NCI-H2107 (cell line): ENCODE results near the gene C4BPA.

Experiments
- DNase-seq: peaks from one replicate; lab custom pipeline; 2025; lab: John Stamatoyannopoulos, UW

The C4BPA gene

DNA sequence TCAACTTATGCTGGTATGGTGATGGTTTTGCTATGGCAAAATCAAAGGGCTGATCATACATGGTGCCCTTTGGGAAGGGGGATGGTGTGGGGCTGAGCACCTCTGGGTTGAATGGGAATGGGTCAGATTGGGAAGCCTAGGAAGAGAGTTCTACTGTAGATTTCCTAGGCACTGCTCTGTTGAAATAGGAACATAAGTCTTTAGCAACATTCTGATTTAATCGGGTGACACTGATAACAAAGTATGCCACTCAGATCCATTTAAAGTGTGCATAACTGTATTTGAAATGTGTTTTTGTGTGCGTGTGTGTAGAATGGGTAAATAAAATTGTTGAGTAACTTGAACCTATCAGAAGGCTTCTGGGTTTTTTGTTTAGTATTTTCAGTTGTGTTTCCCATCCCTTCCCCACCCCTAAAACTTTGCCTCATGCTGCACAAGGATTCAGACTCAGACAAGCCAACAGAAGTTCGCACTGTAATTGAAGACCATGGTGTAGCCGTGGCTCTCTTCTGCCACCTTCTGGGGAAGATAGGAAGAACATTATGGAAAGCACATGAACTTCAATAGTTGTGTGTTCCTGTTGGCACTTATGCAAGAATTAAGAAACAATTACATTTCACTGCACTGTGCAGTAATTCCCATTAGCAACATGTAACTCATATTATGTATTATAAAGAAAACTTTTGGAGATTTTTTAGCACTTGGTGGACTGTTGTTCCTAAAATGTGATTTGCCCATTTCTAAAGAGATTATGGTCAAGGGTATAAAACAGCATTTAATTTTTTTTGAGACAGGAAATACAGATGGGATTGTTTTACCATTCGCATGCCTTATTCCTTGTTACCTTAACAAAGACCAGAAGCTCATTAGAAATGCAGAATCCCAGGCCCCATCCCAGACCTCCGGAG lies 26.3 kb upstream of the C4BPA start:
- DNase-seq, result peak; percentile 82

DNA sequence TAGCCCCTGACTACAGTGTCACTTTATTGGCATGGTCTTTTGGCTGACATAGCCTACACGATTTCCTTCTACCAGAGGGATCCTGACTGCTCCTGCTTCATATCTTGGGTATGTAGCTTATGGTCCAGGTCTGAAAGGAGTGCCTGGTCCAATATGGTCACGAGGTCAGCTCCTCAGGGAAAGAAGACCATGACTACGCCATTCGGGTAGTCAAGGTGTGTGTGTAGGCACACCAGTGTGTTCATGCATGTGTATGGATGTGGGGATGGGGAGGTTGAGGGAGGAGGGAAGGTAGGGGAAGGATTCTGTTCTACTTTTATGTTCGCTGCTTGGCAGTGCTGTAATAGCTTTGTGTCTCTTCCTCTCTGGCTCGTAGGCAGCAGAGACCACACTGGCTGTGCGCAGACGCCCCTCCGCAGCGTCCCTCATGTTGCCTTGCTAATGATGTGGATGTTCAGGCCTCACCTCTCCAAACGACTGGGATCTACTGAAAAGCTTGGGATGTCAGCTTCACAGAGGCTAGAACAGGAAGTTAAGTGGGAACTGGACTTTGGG lies 25.4 kb upstream of the C4BPA start:
- DNase-seq, result no peak

DNA sequence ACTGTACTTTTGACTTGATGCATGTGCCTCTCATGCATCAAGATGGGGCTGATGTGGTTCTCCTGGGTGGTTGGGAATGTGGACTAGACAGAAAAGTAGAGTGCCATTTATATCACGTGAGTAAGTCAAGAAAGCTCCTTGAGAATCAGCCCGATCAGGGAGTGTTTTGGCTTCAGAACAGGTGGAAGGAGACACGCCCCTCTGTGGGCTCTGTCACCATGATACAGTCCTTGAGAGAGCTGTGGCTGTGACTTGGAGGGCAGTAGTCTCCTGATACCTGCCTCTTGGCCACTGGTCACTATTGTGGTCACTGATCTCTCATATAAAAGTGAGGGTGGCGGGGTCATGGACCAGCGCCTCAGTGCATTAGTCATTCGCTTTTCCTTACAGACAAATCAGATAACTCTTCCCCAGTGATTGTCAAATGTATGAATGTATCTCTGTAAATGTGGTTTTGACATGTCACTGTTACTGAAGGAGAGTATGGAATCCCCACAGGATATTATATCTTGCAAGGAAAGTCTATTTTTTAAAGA lies 24.3 kb upstream of the C4BPA start:
- DNase-seq, result no peak

DNA sequence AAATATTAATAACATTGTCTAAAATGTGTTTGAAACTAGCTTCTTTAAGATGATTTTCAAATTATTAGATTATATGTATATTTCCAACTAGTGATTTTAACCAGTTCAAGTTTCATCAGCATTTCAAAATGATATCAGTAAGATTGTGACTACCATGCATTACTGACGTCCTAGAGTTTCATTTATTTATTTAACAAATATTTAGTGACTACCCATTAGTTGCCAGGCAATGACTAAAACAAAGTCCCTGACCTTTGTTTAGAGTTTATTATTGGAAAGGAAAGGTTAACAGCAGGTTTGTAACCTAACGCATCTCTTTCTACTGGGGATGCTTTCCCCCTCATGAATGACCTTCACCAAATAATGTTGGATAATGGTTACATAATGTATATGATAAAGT lies 22.9 kb upstream of the C4BPA start:
- DNase-seq, result no peak

DNA sequence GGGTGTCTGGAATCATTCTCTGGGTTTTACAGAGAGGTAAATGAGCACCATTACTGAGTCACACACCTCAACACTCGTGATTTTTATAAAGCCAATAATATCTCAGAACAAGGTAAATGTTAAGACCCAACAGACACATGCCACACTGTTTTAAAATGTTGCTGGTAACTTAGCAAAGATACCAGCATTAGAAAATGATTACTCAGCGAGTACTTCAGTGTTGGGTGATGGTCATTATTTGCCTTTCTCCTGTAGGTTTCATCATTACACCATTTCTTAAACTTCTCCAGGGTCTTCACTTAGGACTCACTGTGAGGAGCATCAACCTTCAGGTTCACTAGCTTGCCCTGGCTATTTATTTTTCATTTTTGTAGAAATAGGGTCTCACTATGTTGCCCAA lies 22.2 kb upstream of the C4BPA start:
- DNase-seq, result no peak

DNA sequence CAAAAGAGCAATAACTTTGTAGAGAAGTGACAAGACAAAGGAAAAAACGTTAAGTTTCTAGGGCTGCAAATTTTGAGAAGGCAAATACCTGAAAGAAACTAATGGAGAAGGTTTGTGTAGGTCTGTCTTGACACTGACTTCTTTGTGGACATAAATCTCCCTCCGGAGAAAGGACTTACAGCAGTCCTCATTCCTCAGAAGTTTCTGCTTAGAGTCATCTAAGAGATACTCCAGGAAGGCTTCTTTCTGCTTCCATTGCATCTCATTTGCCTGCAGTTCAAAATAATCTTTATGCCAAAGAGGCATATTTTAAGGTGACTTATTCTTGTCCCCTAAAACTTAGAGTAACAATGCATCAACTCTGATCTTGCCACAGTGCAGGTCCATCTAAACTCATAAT lies 19.8 kb upstream of the C4BPA start:
- no peak for DNase-seq

DNA sequence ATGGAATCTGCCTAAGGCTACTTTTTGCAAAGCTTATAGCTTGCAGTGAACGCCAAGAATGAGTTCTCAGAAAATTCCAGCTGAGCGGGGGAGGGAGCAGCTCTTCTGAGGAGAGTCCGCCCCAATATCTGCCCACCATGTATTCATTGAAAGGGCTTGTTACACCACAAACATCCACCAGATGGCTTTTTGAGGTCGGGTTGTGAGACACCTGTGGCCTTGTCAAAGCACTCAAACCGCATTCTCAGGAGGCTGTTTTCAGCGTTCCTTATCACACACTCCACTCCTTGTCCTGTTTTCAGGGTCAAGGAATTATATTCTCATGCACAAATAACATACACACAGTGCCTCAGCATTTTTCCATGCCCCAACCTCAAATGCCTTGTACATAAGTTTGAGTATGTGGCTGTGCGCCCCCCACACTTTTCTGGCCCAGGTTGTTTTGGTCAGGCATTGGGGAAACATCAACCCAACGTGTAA lies 19.3 kb upstream of the C4BPA start:
- peak; percentile 64 for DNase-seq

DNA sequence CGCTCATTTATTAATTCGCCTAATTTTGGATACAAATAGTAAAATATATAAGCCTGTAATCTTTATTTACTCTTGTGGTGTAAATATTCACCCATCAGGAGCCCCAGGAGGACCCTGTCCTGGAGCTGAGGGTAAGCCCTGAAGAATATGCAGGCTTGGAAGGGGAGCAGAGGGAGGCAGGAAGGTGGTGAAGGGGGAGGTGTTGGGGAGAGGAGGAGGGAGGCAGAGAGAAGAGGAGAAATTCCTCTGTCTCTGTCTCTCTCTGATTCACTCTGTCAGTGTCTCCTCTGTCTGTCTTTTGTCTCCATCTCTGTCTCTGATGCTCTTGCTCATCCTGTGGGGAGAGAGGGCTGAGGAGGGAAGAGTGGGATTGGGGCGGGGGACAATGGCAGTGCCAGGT lies 18.1 kb upstream of the C4BPA start:
- no peak for DNase-seq

DNA sequence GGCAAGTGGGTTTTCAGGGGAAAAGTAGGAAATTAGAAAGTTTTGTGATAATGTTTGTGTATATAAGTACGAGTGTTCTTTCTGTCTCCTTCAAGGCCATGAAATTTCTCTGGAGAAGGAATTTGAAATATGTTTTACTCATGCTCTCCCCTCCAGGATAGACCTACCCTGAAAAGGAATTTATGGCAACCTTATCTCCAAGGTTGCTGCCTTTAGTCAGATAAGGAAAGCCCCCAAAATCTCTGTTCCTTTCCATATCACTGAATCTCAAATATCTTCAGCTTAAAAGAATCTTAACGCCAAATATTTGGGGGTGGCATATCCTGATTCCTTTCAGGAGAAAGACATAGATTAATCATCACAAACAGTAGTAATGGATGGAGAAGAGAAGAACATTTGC lies 15.9 kb upstream of the C4BPA start:
- DNase-seq, result no peak

DNA sequence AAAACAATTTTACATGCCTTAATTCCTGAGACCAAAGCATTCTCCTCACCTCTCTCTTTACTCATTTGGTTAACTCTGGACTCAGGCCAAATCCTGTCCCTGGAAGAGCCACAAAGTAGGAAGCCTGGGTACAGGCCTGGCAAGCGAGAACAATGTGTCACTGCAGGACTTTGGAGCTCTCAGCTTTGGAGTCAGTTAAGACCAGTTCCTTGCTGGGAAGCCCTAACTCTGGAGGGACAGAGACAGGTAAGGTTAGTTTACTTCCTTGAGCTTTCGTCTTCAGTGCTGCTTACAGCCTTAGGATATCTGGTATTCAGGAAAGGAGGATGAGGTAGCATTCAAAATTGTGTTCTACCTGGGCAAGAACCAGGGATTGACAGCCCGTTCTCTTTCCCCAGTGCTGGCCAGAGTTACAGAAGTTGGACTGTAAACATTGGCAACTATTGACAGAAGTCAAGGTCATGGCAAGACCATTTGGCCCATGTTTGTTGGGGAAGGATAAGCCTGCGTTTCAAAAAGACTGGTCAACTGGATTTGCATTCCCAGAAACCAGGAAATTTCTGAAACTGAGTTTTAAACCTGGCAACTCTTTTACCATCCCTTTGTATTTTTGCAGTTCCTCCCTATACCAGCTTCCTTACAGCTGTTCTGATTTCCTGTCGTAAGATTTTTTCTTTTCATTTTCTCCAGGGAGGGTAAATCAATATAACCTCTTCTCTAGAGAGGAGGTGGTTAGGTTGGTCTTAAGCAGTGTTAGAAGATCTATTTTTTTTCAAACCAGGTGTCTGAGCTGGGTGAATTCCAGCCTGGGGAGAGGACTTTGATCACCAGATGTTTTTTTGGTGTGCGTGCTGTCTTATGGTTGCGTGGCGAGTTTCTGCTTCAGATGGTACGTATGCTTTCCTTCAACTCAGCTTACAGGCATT lies 15.1 kb upstream of the C4BPA start, which contains the start of gene C4BPB:
Gene C4BPB, plus strand, starts transcription at position 160 of the 926 bp plus-strand sequence. Its CDS starts 672 bp downstream, at position 832.
- DNase-seq, result no peak

DNA sequence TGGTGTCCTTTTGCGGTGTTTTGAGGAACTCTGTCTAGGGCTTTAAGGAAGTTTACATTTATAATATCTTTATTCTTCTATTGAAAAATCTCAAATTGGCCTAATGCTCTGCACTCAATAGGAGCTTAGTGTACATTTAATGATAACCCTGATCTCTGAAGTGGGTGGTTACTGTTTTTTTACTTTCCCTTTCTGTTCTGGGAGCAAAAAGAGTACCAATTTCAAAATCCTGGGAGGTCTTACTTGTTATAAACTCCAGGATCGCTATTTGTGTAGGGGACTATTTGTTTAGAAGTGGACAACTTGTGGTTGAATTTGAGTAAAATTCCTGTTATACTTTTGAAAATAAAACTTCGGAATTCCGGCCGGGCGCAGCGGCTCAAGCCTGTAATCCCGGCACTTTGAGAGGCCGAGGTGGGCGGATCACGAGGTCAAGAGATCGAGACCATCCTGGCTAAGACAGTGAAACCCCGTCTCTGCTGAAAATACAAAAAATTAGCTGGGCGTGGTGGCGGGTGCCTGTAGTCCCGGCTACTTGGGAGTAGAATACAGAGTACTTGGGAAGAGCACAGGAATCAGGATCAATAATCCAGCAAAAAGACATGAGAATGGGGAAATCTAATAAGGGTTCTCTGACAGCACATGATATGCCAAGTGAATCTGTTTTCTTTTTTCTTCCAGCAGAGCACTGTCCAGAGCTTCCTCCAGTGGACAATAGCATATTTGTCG lies 14.2 kb upstream of the C4BPA start:
- DNase-seq, result no peak

DNA sequence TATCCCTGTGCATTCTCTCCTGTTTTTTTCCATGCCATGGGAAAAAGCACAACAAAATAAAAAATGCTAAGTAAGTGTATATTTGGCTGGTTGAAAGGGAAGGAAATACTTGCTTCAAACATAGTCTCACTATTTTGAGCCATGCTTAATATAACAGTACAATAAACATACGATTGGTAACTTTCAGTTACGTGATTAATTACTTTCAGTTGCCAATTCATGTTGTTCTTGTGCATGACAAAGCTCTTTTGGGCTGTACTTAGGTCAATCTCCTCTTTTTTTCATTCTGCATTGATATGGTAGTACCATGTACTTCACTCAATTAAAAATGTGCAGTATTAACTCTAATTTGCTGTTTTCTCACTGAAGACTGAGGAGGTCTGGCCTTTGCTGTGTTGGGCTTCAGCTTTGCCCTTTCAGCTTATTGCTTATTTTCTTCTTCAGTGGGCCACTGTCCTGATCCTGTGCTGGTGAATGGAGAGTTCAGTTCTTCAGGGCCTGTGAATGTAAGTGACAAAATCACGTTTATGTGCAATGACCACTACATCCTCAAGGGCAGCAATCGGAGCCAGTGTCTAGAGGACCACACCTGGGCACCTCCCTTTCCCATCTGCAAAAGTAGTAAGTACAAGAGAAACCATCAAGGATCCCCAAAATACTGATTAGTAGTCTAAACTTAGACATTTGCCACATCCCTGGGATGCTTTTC lies 12.7 kb upstream of the C4BPA start:
- no peak for DNase-seq

DNA sequence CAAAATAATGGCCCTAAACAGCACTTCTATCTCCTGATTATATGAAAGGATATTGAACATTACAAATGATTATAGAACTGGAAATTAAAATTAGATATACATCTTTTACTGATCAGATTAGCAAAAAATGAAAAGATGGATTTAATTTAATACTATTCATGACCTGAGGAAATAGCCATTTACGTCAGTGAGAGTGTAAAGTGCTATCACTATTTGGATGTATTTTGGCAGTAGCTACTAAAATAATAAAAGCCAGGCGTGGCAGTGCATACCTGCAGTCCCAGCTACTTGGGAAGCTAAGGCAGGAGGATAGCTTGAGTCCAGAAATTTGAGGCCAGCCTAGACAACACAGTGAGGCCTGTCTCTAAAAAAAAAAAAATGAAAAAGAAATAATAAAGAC lies 10.1 kb upstream of the C4BPA start:
- DNase-seq, result no peak

DNA sequence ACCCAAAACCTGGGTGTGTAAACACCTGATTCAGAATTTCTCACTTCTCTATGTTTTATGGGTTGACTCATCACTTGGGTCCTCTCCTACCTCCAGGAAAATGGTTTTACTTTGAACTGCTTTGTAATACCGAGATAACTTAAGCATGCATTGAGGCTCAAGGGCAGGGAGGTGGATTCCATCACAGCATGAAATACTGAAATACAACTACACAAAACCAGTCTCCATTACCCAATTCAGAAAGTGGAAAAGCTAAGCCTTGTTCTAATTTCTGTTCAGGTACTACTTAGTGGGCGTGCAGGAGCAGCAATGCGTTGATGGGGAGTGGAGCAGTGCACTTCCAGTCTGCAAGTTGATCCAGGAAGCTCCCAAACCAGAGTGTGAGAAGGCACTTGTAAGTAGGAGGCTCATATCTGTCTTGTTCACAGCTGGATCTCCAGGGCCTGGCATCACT lies 6.1 kb upstream of the C4BPA start:
- no peak for DNase-seq

DNA sequence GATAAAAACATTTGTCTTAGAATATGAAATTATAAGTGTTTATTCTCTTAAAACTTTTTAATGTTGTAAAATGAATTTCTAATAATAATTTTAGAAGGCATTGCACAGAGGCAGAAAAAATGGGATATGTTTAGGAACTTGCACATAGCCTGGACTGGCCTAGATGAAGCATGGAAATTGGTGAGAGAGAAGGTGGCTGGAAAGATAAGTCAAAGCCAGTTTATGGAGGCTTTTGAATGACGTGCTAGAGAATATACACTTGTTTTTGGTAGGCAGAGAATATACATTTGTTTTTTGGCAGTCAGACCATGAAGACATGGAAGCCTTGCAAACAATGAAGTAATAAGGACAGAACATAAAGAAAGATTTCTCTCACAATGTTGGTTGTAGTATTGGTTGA lies 2.3 kb upstream of the C4BPA start:
- no peak for DNase-seq

DNA sequence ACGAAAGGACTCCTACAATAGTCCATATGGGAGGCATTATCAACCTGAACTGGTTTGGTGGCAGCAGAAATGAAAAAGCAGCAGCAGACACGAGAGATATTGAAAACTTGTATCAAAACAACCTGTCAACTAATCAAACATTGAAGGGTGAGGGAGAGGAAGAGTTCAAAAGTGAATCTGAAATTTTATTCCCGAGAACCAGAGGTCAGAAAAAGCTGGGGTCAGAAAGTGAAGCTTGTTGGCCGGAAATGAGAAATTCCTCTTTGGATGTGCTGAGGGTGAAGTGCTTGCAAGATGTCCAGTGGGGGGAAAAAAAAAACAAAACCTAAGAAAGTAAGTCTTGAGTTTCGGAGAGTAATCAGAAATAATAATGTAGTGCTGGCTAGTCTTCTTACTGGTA lies 1.9 kb upstream of the C4BPA start:
- DNase-seq, result no peak

DNA sequence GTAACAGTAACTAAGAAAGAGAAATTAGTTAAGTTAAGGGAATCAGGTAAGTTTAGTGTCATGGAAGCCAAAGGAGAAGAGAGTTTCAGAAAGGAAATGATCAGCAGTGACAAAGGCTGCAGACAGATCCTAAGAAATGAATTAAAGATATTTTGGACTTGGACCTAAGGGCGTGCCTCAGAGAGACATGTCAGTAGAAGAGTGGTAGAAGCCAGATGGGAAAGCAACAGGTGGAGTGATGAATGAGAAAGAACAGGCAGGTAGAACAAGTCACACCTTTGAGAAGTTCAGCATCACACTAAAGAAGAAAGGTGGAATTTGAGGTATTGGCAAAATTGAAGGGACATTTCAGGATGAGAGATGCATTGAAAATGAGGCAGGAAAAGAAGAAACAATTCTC lies 1.4 kb upstream of the C4BPA start:
- no peak for DNase-seq

DNA sequence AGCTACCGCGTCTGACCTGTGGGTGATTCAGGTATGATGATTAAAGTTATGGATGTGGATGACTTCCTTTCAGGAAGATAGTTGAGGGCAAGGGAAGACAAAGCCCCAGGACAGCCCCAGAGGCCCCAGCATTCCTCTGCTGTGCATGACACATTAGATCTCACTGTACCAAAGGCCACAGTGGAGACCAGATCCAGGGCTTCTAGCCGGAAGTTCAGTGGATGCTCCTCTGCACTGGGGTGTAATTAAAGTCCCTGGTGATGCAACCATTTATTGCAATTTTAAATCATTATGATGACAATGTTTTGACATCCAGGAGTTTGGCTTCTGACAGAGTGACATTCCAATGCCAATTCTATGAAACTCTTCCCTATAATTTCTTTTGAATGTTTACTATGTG lies 5.0 kb downstream of the C4BPA start:
- DNase-seq, result no peak

DNA sequence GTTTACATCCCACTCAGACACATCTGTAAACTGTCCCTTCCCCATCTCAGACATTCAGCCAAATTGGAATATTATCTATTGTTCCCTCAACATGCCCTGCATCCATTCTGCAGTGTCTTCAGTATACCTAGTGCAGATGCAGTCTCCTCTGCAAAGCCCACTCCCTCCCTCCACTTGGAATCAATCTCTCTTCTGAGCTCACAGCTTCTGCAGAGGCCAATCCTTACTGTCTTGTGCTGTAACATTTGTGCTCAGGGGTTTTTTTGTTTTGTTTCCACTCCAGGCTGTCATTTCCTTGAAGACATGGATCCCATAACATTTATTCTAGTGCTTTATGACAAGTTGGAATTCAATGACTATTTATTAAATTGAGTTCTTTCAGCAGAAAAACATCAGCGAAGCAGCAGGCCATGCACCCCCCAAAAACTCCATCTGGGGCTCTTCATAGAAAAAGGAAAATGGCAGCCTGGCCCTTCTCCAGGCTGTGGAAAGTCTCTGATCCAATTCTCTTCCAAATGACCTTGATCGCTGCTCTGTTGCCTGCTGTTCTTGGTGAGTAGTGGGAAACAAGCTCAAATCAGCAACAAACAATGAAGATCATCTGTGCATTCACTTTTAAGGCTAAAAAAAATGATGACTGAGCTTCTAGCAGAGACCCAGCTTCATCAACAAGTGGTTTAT lies 8.7 kb downstream of the C4BPA start:
- no peak for DNase-seq

DNA sequence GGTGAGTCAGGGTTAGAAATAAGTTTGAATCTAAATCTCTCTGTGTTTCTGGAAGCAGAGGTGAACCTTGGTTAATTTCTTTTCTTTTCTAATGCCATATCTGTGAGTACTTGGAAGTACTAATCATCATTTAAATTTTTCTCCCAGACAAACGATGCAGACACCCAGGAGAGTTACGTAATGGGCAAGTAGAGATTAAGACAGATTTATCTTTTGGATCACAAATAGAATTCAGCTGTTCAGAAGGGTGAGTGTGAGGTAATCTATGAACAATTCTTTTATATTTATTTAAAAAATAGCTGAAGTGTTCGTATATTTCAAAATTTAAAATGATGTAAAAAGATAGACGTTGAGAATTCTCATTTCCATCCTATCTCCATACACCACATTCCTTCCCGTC lies 11.2 kb downstream of the C4BPA start:
- DNase-seq, result no peak
